K562 treated with DMSO at 1 percent for 12 hours (cell line): ENCODE measurements around the gene OR1L1. TPM values are rescaled to one million over a fixed set of nuclear protein-coding genes. Genes with fewer than 3 reads are reported as not detected.

Source experiments
- total RNA-seq: library from RNA; unstranded; fragments of 300-600 nt; gene quantifications from 2 replicates; pipeline ENCODE4 v1.2.3, GENCODE V29; 2022; ENCODE audit not compliant: insufficient read depth

Gene OR1L1, protein sequence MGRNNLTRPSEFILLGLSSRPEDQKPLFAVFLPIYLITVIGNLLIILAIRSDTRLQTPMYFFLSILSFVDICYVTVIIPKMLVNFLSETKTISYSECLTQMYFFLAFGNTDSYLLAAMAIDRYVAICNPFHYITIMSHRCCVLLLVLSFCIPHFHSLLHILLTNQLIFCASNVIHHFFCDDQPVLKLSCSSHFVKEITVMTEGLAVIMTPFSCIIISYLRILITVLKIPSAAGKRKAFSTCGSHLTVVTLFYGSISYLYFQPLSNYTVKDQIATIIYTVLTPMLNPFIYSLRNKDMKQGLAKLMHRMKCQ
- not detected in 2 replicates for total RNA-seq

DNA sequence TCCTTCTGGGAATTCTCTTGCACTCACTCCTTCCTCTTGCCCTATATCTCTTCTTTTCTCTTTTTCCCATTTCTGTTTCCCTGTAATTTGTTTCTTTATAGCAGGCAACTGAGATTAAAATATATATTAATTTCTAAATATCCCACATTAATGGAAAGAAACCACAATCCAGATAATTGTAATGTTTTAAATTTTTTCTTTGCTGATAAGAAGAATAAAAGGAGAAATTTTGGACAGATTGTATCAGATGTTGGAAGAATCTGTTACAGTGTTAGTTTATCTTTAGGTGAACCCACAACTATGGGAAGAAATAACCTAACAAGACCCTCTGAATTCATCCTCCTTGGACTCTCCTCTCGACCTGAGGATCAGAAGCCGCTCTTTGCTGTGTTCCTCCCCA lies at the start of gene OR1L1:
TSS of gene OR1L1 (plus strand) at position 301 of the 400 bp plus-strand sequence. CDS start at position 301, 0 bp downstream.

DNA sequence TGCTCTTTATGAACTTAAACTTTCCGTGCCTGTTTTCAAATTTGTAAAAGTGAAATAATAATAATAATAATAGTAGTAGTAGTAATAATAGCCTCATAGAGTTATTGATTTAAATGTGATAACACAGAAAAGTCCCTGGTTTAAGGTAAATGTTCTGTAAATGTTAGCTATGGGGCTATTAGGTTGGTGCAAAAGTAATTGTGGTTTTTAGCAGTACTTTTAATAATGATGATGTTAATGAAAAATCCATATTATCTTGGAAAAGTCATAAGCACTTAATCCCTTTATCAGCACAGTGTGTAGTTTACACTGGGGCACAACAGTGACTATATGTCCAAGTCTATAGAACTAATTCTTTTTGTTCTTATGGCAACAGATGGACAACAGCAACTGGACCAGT lies 47.2 kb upstream of the OR1L1 start, which contains the start of gene OR1Q1:
TSS of gene OR1Q1 (plus strand) at position 377 of the 400 bp plus-strand sequence. CDS start at position 377, 0 bp downstream.

DNA sequence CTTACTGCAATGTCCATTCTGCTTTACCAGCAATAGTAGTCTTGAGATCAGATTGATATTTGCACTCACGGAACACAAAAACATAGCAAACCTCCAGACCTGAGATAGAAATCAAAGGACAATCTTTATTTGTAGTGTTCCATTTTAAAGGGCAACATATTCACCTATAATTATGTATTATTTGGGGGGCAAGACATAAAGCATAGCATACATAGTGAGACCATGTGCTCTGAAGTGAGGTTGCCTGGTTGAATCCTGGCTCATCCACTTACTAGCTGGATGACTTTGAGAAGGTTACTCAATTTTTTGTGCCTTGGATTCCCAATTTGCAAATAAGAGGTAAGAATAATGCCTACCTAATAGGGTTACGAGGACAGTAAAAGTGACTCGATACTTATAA lies 4.0 kb upstream of the OR1L1 start, which contains the start of gene OR1B1:
TSS of gene OR1B1 (minus strand) at position 101 of the 400 bp plus-strand sequence.

Other genes with a start within 250 kb of the OR1L1 start
- not detected in 2 replicates for gene OR1J1, start 183.8 kb upstream of the OR1L1 start, total RNA-seq
- not detected in 2 replicates for gene OR1J2, start 150.9 kb upstream of the OR1L1 start, total RNA-seq
- gene OR1J4, start 142.6 kb upstream of the OR1L1 start, total RNA-seq = not detected in 2 replicates
- gene OR1N1, start 134.4 kb upstream of the OR1L1 start, total RNA-seq = not detected in 2 replicates
- gene OR1N2, start 108.6 kb upstream of the OR1L1 start, total RNA-seq = not detected in 2 replicates
- gene OR1L8, start 78.3 kb upstream of the OR1L1 start, total RNA-seq = not detected in 2 replicates
- not detected in 2 replicates for gene OR1Q1, start 47.0 kb upstream of the OR1L1 start, total RNA-seq
- gene OR1B1, start 4.1 kb upstream of the OR1L1 start, total RNA-seq = not detected in 2 replicates
- not detected in 2 replicates for gene OR1L3, start 13.4 kb downstream of the OR1L1 start, total RNA-seq
- gene OR1L4, start 62.3 kb downstream of the OR1L1 start, total RNA-seq = not detected in 2 replicates
- gene OR1L6, start 80.6 kb downstream of the OR1L1 start, total RNA-seq = not detected in 2 replicates
- gene OR5C1, start 127.2 kb downstream of the OR1L1 start, total RNA-seq = not detected in 2 replicates
- not detected in 2 replicates for gene OR1K1, start 138.4 kb downstream of the OR1L1 start, total RNA-seq
- gene PDCL, start 166.9 kb downstream of the OR1L1 start, total RNA-seq = 7.0 and 17.6 TPM in 2 replicates
- gene RC3H2, start 243.6 kb downstream of the OR1L1 start, total RNA-seq = 2.9 and 18.2 TPM in 2 replicates